ENCODE data around the gene WWC1.
"Not testable (repeated sequence)": the region's sequence is repeated elsewhere in the genome, so short reads cannot be mapped to it uniquely, and the experiment has no call there.

Gene WWC1

GRCh38 chr5:168285696-168286095 lies 5.7 kb upstream of the WWC1 start:
- no peak overlapping the region for H3K4me3 ChIP-seq (replicated peaks; ENCODE audit: low read depth, low read length)
- no peak for TF ChIP-seq CTCF (IDR thresholded peaks at IDR 0.05; ENCODE audit: low read depth, low read length, missing control alignments)
- DNase-seq (ENCODE audit: extremely low read depth, low read depth): no peak

GRCh38 chr5:168286386-168286785 lies 5.1 kb upstream of the WWC1 start:
- DNase-seq (ENCODE audit: extremely low read depth, low read depth): no peak
- TF ChIP-seq CTCF (IDR thresholded peaks at IDR 0.05; ENCODE audit: low read depth, low read length, missing control alignments): no peak
- H3K4me3 ChIP-seq (replicated peaks; ENCODE audit: low read depth, low read length): no peak overlapping the region

- not testable (repeated sequence) for DNase-seq (ENCODE audit: extremely low read depth, low read depth); H3K4me3 ChIP-seq (replicated peaks; ENCODE audit: low read depth, low read length)
These were observed 4.6 kb upstream of the WWC1 start for GRCh38 chr5:168286863-168287262.

- no peak for DNase-seq (ENCODE audit: extremely low read depth, low read depth)
- H3K4me3 ChIP-seq (replicated peaks; ENCODE audit: low read depth, low read length): no peak overlapping the region
- TF ChIP-seq CTCF (IDR thresholded peaks at IDR 0.05; ENCODE audit: low read depth, low read length, missing control alignments): no peak
These were observed 4.1 kb upstream of the WWC1 start for GRCh38 chr5:168287362-168287761.

- DNase-seq (ENCODE audit: extremely low read depth, low read depth): no peak
- no peak for TF ChIP-seq CTCF (IDR thresholded peaks at IDR 0.05; ENCODE audit: low read depth, low read length, missing control alignments)
- no peak overlapping the region for H3K4me3 ChIP-seq (replicated peaks; ENCODE audit: low read depth, low read length)
These were observed 2.8 kb upstream of the WWC1 start for GRCh38 chr5:168288349-168289245.

GRCh38 chr5:168290902-168291341 lies 523 bp upstream of the WWC1 start:
- H3K4me3 ChIP-seq (replicated peaks; ENCODE audit: low read depth, low read length): peak overlapping the region; percentile 57
- no peak for DNase-seq (ENCODE audit: extremely low read depth, low read depth)
- TF ChIP-seq CTCF (IDR thresholded peaks at IDR 0.05; ENCODE audit: low read depth, low read length, missing control alignments): no peak

- no peak for DNase-seq (ENCODE audit: extremely low read depth, low read depth)
- no peak for TF ChIP-seq CTCF (IDR thresholded peaks at IDR 0.05; ENCODE audit: low read depth, low read length, missing control alignments)
- H3K4me3 ChIP-seq (replicated peaks; ENCODE audit: low read depth, low read length): peak overlapping the region; percentile 57
These were observed 730 bp downstream of the WWC1 start for GRCh38 chr5:168291964-168292785.

Data from HFF-Myc (cell line).